ENCODE data around the gene PAPPA.

Gene PAPPA

GRCh38 chr9:116449949-116450348 is 296.4 kb downstream of the PAPPA start:
- Histone ChIP-seq H3K4me1 (ENCODE audit: insufficient read depth, low read length) (peaks cover 15% of the 10 kb centered on the region), H3K9ac (ENCODE audit: low read depth, low read length) (no peak overlapping the region), H3K27ac (ENCODE audit: low read length) (no peak overlapping the region), H3K36me3 (ENCODE audit: insufficient read depth, low read depth, low read length) (no peaks in the 10 kb centered on the region), H3K9me3 (ENCODE audit: insufficient read depth, low read depth, low read length) (no peaks in the 10 kb centered on the region), H3K27me3 (ENCODE audit: insufficient read depth, low read length) (no peaks in the 10 kb centered on the region), H3K4me3 (ENCODE audit: low read length) (no peak overlapping the region)

- H3K27me3 ChIP-seq (ENCODE audit: insufficient read depth, low read length) = no peaks in the 10 kb centered on the region
Observed at GRCh38 chr9:116450378-116451139, 297.0 kb downstream of the PAPPA start.

GRCh38 chr9:116451500-116452115 is 298.0 kb downstream of the PAPPA start:
- Histone ChIP-seq H3K9ac (ENCODE audit: low read depth, low read length) (no peak overlapping the region), H3K9me3 (ENCODE audit: insufficient read depth, low read depth, low read length) (peaks cover 5% of the 10 kb centered on the region; the same call in 1 of the 2 replicates), H3K4me3 (ENCODE audit: low read length) (no peak overlapping the region), H3K4me1 (ENCODE audit: insufficient read depth, low read length) (peaks cover 15% of the 10 kb centered on the region), H3K36me3 (ENCODE audit: insufficient read depth, low read depth, low read length) (no peaks in the 10 kb centered on the region), H3K27me3 (ENCODE audit: insufficient read depth, low read length) (no peaks in the 10 kb centered on the region), H3K27ac (ENCODE audit: low read length) (no peak overlapping the region)

More at GRCh38 chr9:116450378-116451139, 297.0 kb downstream of the PAPPA start:
- Histone ChIP-seq H3K4me3 (ENCODE audit: low read length) (no peak overlapping the region), H3K4me1 (ENCODE audit: insufficient read depth, low read length) (peaks cover 15% of the 10 kb centered on the region), H3K36me3 (ENCODE audit: insufficient read depth, low read depth, low read length) (no peaks in the 10 kb centered on the region), H3K9ac (ENCODE audit: low read depth, low read length) (no peak overlapping the region), H3K27ac (ENCODE audit: low read length) (no peak overlapping the region), H3K9me3 (ENCODE audit: insufficient read depth, low read depth, low read length) (no peaks in the 10 kb centered on the region)
